ENCODE data around the gene MAP3K1.

DNA sequence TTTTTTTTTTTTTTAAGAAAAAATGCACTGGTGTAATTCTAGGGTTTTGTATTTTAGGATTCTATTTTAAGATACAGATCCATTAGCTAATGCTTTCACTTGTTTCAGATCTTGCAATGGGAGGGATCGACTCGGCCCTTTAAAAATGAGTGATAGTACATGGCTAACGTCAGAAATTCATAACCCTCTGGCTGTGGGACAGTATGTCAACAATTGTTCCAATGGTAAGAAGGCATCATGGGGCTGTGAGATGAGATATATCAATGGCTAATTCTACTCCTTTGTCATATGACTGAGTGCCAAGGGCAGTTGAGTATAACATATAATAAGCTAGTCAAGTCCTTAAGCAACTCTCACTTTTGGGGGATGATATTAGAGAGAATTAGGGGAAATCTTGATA lies 98.4 kb downstream of the MAP3K1 start:
- no peak for TF ChIP-seq POLR2A (IDR thresholded peaks at IDR 0.05; ENCODE audit: low read length)
- no peak for TF ChIP-seq GATA1 (IDR thresholded peaks at IDR 0.05; ENCODE audit: low read depth, low read length)
